Mucosa of descending colon (tissue), 3 donors: ENCODE results near the gene MLLT10. TPM values are rescaled to one million over a fixed set of nuclear protein-coding genes. Genes with fewer than 3 reads are reported as not detected.
"Not testable (repeated sequence)": the region's sequence is repeated elsewhere in the genome, so short reads cannot be mapped to it uniquely, and the experiment has no call there.

Experiments
- ATAC-seq: fragments of 200-7000 bp; cut with Tn5 transposase; one replicate; pipeline ENCODE4 v1.9.1; 2020; ENCODE audit warnings: mild to moderate bottlenecking, moderate library complexity
- DNase-seq, 3 donors: peaks; one replicate each; pipeline ENCODE4 v3.0.0-alpha.2; 2020
- H3K36me3 ChIP-seq: fragments of 200-600 bp; one replicate; pipeline ENCODE4 v1.8.0; 2021; ENCODE audit warnings: low read depth, mild to moderate bottlenecking
- H3K4me1 ChIP-seq: fragments of 200-600 bp; one replicate; pipeline ENCODE4 v1.8.0; 2021; ENCODE audit warnings: low read depth, mild to moderate bottlenecking
- H3K4me3 ChIP-seq: fragments of 200-600 bp; one replicate; pipeline ENCODE4 v1.8.0; 2021; ENCODE audit warnings: mild to moderate bottlenecking
- H3K9me3 ChIP-seq: fragments of 200-600 bp; one replicate; pipeline ENCODE4 v1.8.0; 2021; ENCODE audit warnings: mild to moderate bottlenecking
- CTCF ChIP-seq: fragments of 200-600 bp; IDR thresholded peaks from one replicate; pipeline ENCODE4 v1.8.0; 2022; ENCODE audit warnings: antibody characterized with exemption, mild to moderate bottlenecking
- intact Hi-C, 2 donors: fragments of 100-400 bp; cut with DNase I in 1 of 2; cut with micrococcal nuclease in 1 of 2; formaldehyde crosslinking; loops; one replicate each; pipeline versions ENCODE4 v1.11.0 to v1.11.1; 2022; cut with DNase I, micrococcal nuclease
- total RNA-seq, 3 donors: library from RNA; stranded (reverse); fragmentation: NEBNext Ultra II Directional in 2 of 3; extraction: Animal tissue kit (Norgen Biotek cat#: 25700) in 2 of 3; gene quantifications; one replicate each; pipeline versions ENCODE4 v1.2.1 to v1.2.4, GENCODE V29; 2021 to 2023
- donor health status: DM: no; HTN: no; CAD: no; lungs with moderate emphysema.
- donor health status: DM: no; HTN: no; CAD: no.
- donor health status: DM: no; HTN: yes; CAD: no.

Gene MLLT10
- total RNA-seq, 3 donors from 2014 or later = 29.6 to 43.1 (median 35.8) TPM

- no peak overlapping the region for H3K4me3 ChIP-seq
- H3K36me3 ChIP-seq = no peaks in the 10 kb centered on the region
- H3K4me1 ChIP-seq = no peaks in the 10 kb centered on the region
- TF ChIP-seq CTCF = no peak
- intact Hi-C loops = no loop called here
- ATAC-seq (peak; percentile 16), DNase-seq (no peak)
- peaks cover 6% of the 10 kb centered on the region for H3K9me3 ChIP-seq
Observed at GRCh38 chr10:21705142-21705827, 171.3 kb downstream of the MLLT10 start.

- ATAC-seq (no peak), DNase-seq (no peak)
- Histone ChIP-seq H3K9me3 (peaks cover 1% of the 10 kb centered on the region), H3K4me3 (no peak overlapping the region), H3K4me1 (no peaks in the 10 kb centered on the region), H3K36me3 (no peaks in the 10 kb centered on the region)
- TF ChIP-seq CTCF = no peak
- intact Hi-C loops = no loop called here
Observed at GRCh38 chr10:21705828-21706176, 171.8 kb downstream of the MLLT10 start.

GRCh38 chr10:21707498-21707897 is 173.5 kb downstream of the MLLT10 start:
- TF ChIP-seq CTCF = no peak
- no peaks in the 10 kb centered on the region for H3K4me1 ChIP-seq
- DNase-seq (no peak), ATAC-seq (no peak)
- no peaks in the 10 kb centered on the region for H3K36me3 ChIP-seq
- H3K4me3 ChIP-seq = no peak overlapping the region
- intact Hi-C loops = no loop called here
- no peaks in the 10 kb centered on the region for H3K9me3 ChIP-seq

- H3K9me3 ChIP-seq = no peaks in the 10 kb centered on the region
- DNase-seq = no peak
- TF ChIP-seq CTCF = no peak
- ATAC-seq = no peak
- H3K36me3 ChIP-seq = no peaks in the 10 kb centered on the region
- H3K4me3 ChIP-seq = no peak overlapping the region
- H3K4me1 ChIP-seq = no peaks in the 10 kb centered on the region
- intact Hi-C loops = no loop called here
Observed at GRCh38 chr10:21712975-21713374, 178.9 kb downstream of the MLLT10 start.

- DNase-seq = no peak
- no peak overlapping the region for H3K4me3 ChIP-seq
- H3K36me3 ChIP-seq = no peaks in the 10 kb centered on the region
- intact Hi-C loops = no loop called here
- no peaks in the 10 kb centered on the region for H3K9me3 ChIP-seq
- ATAC-seq = no peak
- TF ChIP-seq CTCF = no peak
- no peaks in the 10 kb centered on the region for H3K4me1 ChIP-seq
Observed at GRCh38 chr10:21715531-21716195, 181.6 kb downstream of the MLLT10 start.

GRCh38 chr10:21717437-21718054 is 183.5 kb downstream of the MLLT10 start:
- H3K4me3 ChIP-seq, H3K36me3 ChIP-seq, DNase-seq, H3K4me1 ChIP-seq, intact Hi-C loops, H3K9me3 ChIP-seq, ATAC-seq: not testable (repeated sequence)
